Measurements from ENCODE around the gene LATS2.
A peak's percentile ranks its signal among the peaks of the same experiment; 100 is the strongest.

The LATS2 gene

GRCh38 chr13:21061029-21061763 is at the start of gene LATS2:
Gene LATS2, minus strand, starts transcription at chr13:21061586. Its CDS starts 15,560 bp downstream, at chr13:21046026.
- DNase-seq (ENCODE audit: low read depth): peak; percentile 88

- no peak for DNase-seq (ENCODE audit: low read depth)
Measured at GRCh38 chr13:21109168-21109567, 47.8 kb upstream of the LATS2 start.

- peak; percentile 39 for DNase-seq (ENCODE audit: low read depth)
Measured at GRCh38 chr13:21106089-21106488, 44.7 kb upstream of the LATS2 start.

GRCh38 chr13:21104199-21105019 is 43.0 kb upstream of the LATS2 start:
- DNase-seq (ENCODE audit: low read depth): no peak

GRCh38 chr13:21101865-21102576 is 40.6 kb upstream of the LATS2 start:
- DNase-seq (ENCODE audit: low read depth): no peak

- no peak for DNase-seq (ENCODE audit: low read depth)
Measured at GRCh38 chr13:21100994-21101757, 39.8 kb upstream of the LATS2 start.

- DNase-seq (ENCODE audit: low read depth): no peak
Measured at GRCh38 chr13:21100211-21100610, 38.8 kb upstream of the LATS2 start.

GRCh38 chr13:21095311-21095710 is 33.9 kb upstream of the LATS2 start:
- DNase-seq (ENCODE audit: low read depth): no peak

- DNase-seq (ENCODE audit: low read depth): no peak
Measured at GRCh38 chr13:21089830-21090229, 28.4 kb upstream of the LATS2 start.

GRCh38 chr13:21088534-21088933 is 27.1 kb upstream of the LATS2 start:
- no peak for DNase-seq (ENCODE audit: low read depth)

- DNase-seq (ENCODE audit: low read depth): no peak
Measured at GRCh38 chr13:21086929-21087328, 25.5 kb upstream of the LATS2 start.

GRCh38 chr13:21081926-21082325 is 20.5 kb upstream of the LATS2 start:
- DNase-seq (ENCODE audit: low read depth): no peak

GRCh38 chr13:21080593-21080891 is 19.2 kb upstream of the LATS2 start:
- no peak for DNase-seq (ENCODE audit: low read depth)

- DNase-seq (ENCODE audit: low read depth): peak; percentile 77
Measured at GRCh38 chr13:21079761-21080592, 18.6 kb upstream of the LATS2 start.

- no peak for DNase-seq (ENCODE audit: low read depth)
Measured at GRCh38 chr13:21079221-21079620, 17.8 kb upstream of the LATS2 start.

GRCh38 chr13:21078501-21078900 is 17.1 kb upstream of the LATS2 start:
- no peak for DNase-seq (ENCODE audit: low read depth)

GRCh38 chr13:21077788-21078353 is 16.5 kb upstream of the LATS2 start:
- DNase-seq (ENCODE audit: low read depth): no peak

- no peak for DNase-seq (ENCODE audit: low read depth)
Measured at GRCh38 chr13:21077076-21077787, 15.8 kb upstream of the LATS2 start.

- DNase-seq (ENCODE audit: low read depth): no peak
Measured at GRCh38 chr13:21076253-21076652, 14.9 kb upstream of the LATS2 start.

All from stromal cell of bone marrow (primary cell).